ENCODE data around the gene ST6GAL1. TPM values are rescaled to one million over a fixed set of nuclear protein-coding genes. Genes with fewer than 3 reads are reported as not detected.
A peak's percentile ranks its signal among the peaks of the same experiment; 100 is the strongest.

ST6GAL1 gene
- total RNA-seq, 1 experiment from 2014 or later = 15.6 TPM

DNA sequence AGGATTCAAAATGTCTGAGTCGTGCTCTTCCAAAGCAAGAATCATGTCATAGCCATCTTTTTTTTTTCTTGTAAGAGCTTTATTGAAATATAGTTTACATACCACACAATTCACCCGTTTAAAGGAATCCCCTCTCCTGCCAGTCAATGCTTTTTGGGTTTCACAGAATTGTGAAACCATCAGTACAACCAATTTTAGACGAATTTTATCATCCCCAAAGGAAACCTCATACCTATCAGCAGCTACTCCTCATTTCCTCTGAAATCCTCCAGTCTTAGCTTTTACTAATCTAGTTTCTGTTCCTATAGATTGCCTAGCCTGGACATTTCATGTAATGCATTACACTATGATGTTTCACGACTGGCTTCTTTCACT lies 48.2 kb upstream of the ST6GAL1 start:
- H3K4me2 ChIP-seq (ENCODE audit: low read length) = no peak overlapping the region
- no peaks in the 10 kb centered on the region for H3K36me3 ChIP-seq (ENCODE audit: control insufficient read depth in 1 of 2, insufficient read depth in 2 of 2, low read length in 2 of 2)
- H3K9me2 ChIP-seq (ENCODE audit: insufficient read depth) = no peaks in the 10 kb centered on the region
- no peak for ATAC-seq
- no peak for TF ChIP-seq EGR1 (IDR thresholded peaks at IDR 0.05; ENCODE audit: low read depth)
- TF ChIP-seq, protein P1, sequence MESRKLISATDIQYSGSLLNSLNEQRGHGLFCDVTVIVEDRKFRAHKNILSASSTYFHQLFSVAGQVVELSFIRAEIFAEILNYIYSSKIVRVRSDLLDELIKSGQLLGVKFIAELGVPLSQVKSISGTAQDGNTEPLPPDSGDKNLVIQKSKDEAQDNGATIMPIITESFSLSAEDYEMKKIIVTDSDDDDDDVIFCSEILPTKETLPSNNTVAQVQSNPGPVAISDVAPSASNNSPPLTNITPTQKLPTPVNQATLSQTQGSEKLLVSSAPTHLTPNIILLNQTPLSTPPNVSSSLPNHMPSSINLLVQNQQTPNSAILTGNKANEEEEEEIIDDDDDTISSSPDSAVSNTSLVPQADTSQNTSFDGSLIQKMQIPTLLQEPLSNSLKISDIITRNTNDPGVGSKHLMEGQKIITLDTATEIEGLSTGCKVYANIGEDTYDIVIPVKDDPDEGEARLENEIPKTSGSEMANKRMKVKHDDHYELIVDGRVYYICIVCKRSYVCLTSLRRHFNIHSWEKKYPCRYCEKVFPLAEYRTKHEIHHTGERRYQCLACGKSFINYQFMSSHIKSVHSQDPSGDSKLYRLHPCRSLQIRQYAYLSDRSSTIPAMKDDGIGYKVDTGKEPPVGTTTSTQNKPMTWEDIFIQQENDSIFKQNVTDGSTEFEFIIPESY (IDR thresholded peaks at IDR 0.05; ENCODE audit: extremely low read depth, insufficient replicate concordance, low read length) = no peak
- TF ChIP-seq POLR2AphosphoS5 (IDR thresholded peaks at IDR 0.05; ENCODE audit: low read depth, low read length) = no peak
- no peak for TF ChIP-seq SP1 (IDR thresholded peaks at IDR 0.05; ENCODE audit: low read depth)
- no peak for TF ChIP-seq TCF7L2 (IDR thresholded peaks at IDR 0.05; ENCODE audit: borderline replicate concordance, extremely low read depth, insufficient read depth, insufficient read length)
- TF ChIP-seq POLR2A (IDR thresholded peaks at IDR 0.05; ENCODE audit: borderline replicate concordance, extremely low read depth, insufficient read depth, insufficient read length) = no peak
- TF ChIP-seq, protein P2, sequence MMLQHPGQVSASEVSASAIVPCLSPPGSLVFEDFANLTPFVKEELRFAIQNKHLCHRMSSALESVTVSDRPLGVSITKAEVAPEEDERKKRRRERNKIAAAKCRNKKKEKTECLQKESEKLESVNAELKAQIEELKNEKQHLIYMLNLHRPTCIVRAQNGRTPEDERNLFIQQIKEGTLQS (IDR thresholded peaks at IDR 0.05) = no peak
- TF ChIP-seq EZH2phosphoT487 (IDR thresholded peaks at IDR 0.05; ENCODE audit: borderline replicate concordance) = no peak
- TF ChIP-seq CBX3 (IDR thresholded peaks at IDR 0.05; ENCODE audit: low read depth) = no peak
- TF ChIP-seq JUND (IDR thresholded peaks at IDR 0.05) = no peak
- TF ChIP-seq SRF (IDR thresholded peaks at IDR 0.05; ENCODE audit: low read depth) = no peak
- no peak for TF ChIP-seq SIN3A (IDR thresholded peaks at IDR 0.05; ENCODE audit: low read depth)
- TF ChIP-seq ELF1 (IDR thresholded peaks at IDR 0.05; ENCODE audit: borderline replicate concordance, low read depth) = no peak
- no peaks in the 10 kb centered on the region for H3K79me2 ChIP-seq (ENCODE audit: insufficient read depth, low read length)
- peaks cover 0 to 12% of the 10 kb centered on the region in 2 experiments; a peak in 2 of 4 replicates for H3K4me1 ChIP-seq (ENCODE audit: control insufficient read depth in 1 of 2, insufficient read depth in 2 of 2, low read length in 2 of 2)
- H4K20me1 ChIP-seq (ENCODE audit: insufficient read depth) = no peaks in the 10 kb centered on the region
- H2AFZ ChIP-seq (ENCODE audit: low read depth, low read length, poor library complexity, severe bottlenecking) = peak overlapping the region; percentile 73
- ChIA-PET RAD21 (ENCODE audit: low non-redundant PET in 1 of 2, low total read pairs in 2 of 2, uncharacterized antibody in 2 of 2, unreplicated experiment in 2 of 2) (no interaction called here), POLR2A (no interaction called here), CTCF (no interaction called here)
- no peaks in the 10 kb centered on the region for H3K9me3 ChIP-seq (ENCODE audit: control insufficient read depth in 1 of 2, insufficient read depth in 1 of 2, low read depth in 1 of 2, low read length in 2 of 2)
- no peak for DNase-seq (ENCODE audit: low read depth, low spot score)
- intact Hi-C loops (cut with micrococcal nuclease) = no loop called here
- no peak overlapping the region for H3K27ac ChIP-seq (ENCODE audit: low read depth, low read length)
- H3K9ac ChIP-seq (ENCODE audit: low read length) = no peak overlapping the region
- no TSS peak for BruUV-seq (replicated peaks)
- H3K27me3 ChIP-seq (ENCODE audit: insufficient read depth, low read length) = no peaks in the 10 kb centered on the region
- H3K4me3 ChIP-seq (replicated peaks in 1 of 2; ENCODE audit: low read depth in 1 of 2, low read length in 2 of 2) = no peak overlapping the region

Measured in HCT116 (cell line).